Measurements from ENCODE around the gene PPIF.

PPIF gene

DNA sequence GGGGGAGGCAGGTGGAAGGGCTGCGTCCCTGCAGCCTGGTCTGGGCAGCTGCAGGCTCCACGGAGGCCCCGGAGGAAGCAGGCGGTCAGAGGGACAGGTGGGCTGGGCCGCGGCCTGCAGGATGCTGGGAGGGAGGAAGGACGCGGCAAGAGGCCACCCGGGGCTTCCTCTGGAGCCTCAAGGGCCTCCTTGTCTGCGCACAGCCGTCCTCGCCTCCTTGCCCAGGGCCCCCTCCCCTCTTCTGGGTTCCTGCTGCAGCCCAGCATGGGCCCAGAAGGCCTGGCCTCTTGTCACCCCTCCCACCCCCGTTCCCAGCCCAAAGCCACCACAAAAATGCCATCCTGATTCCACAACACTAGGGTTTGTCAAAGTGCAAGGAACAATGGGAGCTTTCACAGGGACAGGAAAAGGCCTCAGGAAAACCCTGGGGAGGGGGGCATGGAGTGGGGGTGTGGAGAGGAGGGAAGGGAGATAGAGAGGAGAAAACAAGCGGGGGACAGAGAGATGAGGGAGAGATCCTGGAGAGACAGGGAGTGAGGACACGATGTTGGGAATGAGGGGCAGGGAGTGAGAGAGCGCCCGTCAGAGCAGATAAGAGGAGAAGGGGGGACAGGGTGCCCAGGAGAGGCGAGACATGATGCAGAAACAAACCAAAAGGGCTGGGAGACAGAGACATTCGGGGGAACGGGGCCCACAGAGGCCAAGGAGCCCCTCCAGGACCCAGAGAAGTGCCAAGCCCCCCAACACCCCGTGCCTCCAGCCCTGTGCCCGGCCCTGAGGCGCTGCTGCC, 56.4 kb downstream of the PPIF start:
- DNase-seq: no peak

DNA sequence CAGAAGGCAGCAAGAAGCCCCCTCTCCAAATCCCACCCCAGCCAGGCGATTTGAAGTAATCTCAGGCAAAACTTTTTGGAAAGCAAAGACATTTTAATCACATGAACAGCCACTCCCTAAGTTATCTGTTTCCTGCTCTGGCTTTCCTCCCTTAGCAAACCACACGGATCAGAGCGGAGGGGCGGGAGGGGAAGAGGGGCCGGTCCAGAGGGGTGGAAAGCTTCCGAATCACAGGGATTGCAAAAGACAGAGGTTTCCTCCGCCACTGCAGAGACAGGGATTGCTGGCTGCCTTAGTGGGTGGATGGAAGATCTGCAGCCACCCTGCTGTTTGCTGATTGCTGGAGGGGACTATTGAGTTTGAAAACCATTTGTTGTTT, 57.0 kb downstream of the PPIF start:
- DNase-seq: no peak

DNA sequence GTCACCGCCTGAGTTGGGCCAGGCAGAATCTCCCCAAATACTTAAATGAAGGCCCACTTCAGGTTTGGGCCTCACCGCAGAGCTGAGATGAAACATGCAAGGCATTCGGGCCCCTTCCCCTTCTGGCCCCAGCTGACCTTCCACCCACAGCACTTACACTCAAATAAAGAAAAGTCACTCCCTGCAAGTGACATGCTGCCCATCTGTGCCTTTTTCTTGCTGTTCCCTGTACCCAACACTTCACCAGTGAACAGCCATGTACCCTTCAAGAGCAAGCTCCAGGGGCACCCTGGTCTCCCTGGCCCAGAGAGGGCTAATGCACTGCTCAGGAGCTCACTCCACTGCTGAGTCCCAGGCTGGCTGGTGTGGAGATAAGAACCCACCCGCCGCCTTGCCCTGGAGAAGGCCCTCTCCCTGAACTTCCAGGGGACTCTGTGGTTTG, 57.4 kb downstream of the PPIF start:
- no peak for DNase-seq

Measured in activated T-cell treated with anti-CD3 and anti-CD28 coated beads for 4 hours (primary cell).